Spinal cord (tissue), 10 donors: ENCODE results near the gene CCDC88C. TPM values are rescaled to one million over a fixed set of nuclear protein-coding genes. Genes with fewer than 3 reads are reported as not detected.
"Not testable (repeated sequence)": the region's sequence is repeated elsewhere in the genome, so short reads cannot be mapped to it uniquely, and the experiment has no call there.

ENCODE experiments used
- DNase-seq, 6 donors: peaks; one replicate each; pipeline versions ENCODE4 v3.0.0 to v3.0.0-alpha.2; 2013 to 2015; ENCODE audit warnings: low spot score in 6 of 6, low read depth in 4 of 6
- H3K27ac ChIP-seq: one replicate; pipeline ENCODE4 v1.5.1; 2013; ENCODE audit warnings: low read depth, low read length, control low read depth
- H3K27me3 ChIP-seq: one replicate; pipeline ENCODE4 v1.6.1; 2013; ENCODE audit warnings: low read length; ENCODE audit not compliant: control insufficient read depth, insufficient read depth
- H3K36me3 ChIP-seq: one replicate; pipeline ENCODE4 v1.6.1; 2013; ENCODE audit warnings: low read length; ENCODE audit not compliant: control insufficient read depth, insufficient read depth
- H3K4me1 ChIP-seq: one replicate; pipeline ENCODE4 v1.6.1; 2013; ENCODE audit warnings: low read length; ENCODE audit not compliant: control insufficient read depth, insufficient read depth
- H3K4me3 ChIP-seq: one replicate; pipeline ENCODE4 v1.5.1; 2013; ENCODE audit warnings: low read depth, low read length, control low read depth
- H3K9me3 ChIP-seq: one replicate; pipeline ENCODE4 v1.6.1; 2013; ENCODE audit warnings: low read length; ENCODE audit not compliant: control insufficient read depth, insufficient read depth
- WGBS: methylation state at CpG from one replicate; pipeline ENCODE4 v1.1.5; 2013; ENCODE audit warnings: missing lambda C conversion rate; ENCODE audit not compliant: insufficient coverage; 5-methylcytosine and 5-hydroxymethylcytosine counted together
- polyA plus RNA-seq, 2 donors: library from polyadenylated mRNA; unstranded; fragments of 120-200 nt; gene quantifications; one replicate each; pipeline ENCODE4 v1.2.1, GENCODE V29; 2013; ENCODE audit not compliant: insufficient read length in 2 of 2
- total RNA-seq, 2 donors: library from RNA; depleted of rRNA in 1 of 2; stranded (reverse); fragments of 120-200 nt in 1 of 2; fragments of >200 nt in 1 of 2; gene quantifications; one replicate each; pipeline versions ENCODE4 v1.2.3 to v1.2.4, GENCODE V29; 2013 to 2014
- donor health status: healthy.

The CCDC88C gene
- total and polyA plus RNA-seq, 4 donors: 8.8 to 22.6 (median 19.9) TPM

DNA sequence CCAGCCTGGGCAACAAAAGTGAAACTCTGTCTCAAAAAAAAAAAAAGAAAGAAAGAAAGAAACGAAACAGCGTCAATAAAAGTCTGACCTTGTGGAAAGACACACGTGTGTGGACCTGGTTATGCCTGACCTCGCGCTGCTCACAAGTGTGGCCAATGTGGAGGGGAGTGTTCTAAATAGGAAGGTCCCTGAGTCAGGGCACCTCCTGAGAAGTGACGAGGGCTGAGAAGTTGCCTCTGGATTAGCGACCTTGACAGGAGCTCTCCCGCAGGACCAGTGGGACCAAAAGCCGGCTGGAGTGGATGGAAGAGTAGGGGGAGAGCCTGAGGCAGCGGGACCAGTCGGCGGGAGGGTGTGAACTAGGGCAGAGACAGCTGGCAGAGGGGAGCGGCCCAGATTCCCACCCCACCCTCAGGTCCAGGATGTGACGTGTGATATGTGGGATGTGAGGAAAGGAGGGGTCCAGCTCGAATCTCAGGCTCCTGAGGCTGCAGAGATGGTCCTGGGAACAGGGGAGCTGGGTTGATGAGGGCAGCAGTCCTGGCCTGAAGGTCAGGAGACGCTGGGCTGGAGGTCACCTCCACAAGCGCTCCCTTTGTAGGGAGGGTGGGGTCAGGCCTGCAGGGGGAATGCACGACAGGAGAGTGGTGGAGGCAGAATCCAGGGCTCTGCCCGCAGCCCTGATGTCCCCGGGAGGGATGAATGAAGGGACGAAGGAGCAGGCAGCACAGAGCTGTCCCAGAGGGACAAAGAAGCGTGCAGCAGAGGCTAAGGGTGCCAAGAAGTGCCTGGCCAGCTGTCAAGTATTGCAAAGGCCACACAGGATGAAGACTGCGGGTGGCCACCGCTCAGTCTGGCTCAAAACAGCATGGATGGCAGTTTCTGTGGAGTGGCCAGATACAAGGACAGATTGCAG lies 148.3 kb downstream of the CCDC88C start:
- Histone ChIP-seq H3K4me3 (no peak overlapping the region), H3K36me3 (peaks cover 28% of the 10 kb centered on the region), H3K27ac (no peak overlapping the region), H3K27me3 (peaks cover 14% of the 10 kb centered on the region), H3K4me1 (peaks cover 40% of the 10 kb centered on the region), H3K9me3 (no peaks in the 10 kb centered on the region)
- peak in 4 of 6 donors; percentile 53 to 83 (median 72) for DNase-seq
- 57% methylated on average over 21 of the region's 24 CpGs for WGBS

DNA sequence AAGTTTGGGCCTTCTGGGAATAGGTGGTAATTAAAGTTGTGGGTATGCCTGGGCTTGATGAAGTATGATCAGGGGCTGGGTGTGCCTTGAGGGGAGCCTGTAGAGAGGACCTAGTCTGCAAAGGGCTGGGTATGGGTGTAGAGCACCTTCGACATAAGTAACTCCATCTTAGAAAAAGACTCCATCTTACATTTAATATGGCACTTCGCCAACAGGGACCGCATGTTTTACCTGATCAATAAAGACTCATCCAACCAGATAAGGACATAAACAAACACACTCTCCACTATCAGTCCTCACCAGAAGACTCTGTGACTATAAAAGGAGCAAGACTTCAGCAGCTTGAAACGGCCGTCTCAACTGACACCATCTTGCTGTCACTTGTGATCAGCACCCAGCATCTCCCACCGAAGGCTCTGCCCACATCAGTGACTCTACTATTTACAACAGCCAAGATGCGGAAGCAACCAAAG lies 149.6 kb downstream of the CCDC88C start:
- H3K9me3 ChIP-seq: no peaks in the 10 kb centered on the region
- WGBS: 93% methylated on average over 6 of the region's 7 CpGs
- H3K36me3 ChIP-seq: peaks cover 15% of the 10 kb centered on the region
- peaks cover 43% of the 10 kb centered on the region for H3K4me1 ChIP-seq
- DNase-seq: no peak
- no peak overlapping the region for H3K27ac ChIP-seq
- H3K4me3 ChIP-seq: no peak overlapping the region
- H3K27me3 ChIP-seq: peaks cover 18% of the 10 kb centered on the region

DNA sequence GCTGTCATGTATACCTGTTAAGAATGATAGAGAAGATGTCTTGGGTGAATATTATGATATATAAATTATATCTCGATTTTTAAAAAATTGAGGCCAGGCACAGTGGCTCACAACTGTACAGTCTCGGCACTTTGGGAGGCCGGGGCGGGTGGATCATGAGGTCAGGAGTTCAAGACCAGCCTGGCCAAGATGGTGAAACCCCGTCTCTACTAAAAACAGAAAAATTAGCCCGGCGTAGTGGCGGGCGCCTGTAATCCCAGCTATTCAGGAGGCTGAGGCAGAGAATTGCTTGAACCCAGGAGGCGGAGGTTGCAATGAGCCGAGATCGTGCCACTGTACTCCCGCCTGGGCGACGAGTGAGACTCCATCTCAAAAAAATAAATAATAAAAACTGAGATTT lies 151.3 kb downstream of the CCDC88C start:
- DNase-seq, H3K27ac ChIP-seq, H3K9me3 ChIP-seq, H3K4me3 ChIP-seq, H3K36me3 ChIP-seq: not testable (repeated sequence)
- Histone ChIP-seq H3K4me1 (peaks cover 28% of the 10 kb centered on the region), H3K27me3 (peaks cover 18% of the 10 kb centered on the region)
- 100% methylated on average over 3 of the region's 15 CpGs for WGBS

DNA sequence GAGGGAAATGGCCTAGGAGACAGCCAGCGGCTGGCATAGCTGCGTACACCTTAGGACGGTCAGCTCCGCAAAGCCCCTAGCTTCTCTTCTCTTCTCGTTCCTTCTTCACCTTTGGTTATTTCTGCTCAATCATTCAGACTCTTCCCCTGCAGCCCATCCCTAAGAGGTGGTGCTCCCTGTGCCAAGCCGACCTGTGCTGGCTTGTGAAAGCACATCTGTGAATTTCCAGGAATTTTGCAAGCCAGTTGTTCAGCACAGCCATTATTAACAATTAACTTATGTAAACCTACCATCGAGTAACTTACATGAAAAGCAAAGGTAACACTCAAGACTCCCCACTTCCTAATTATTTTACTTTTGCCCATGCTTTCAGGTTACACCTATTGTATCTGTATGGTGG lies 152.2 kb downstream of the CCDC88C start:
- H3K36me3 ChIP-seq: no peaks in the 10 kb centered on the region
- H3K4me1 ChIP-seq: peaks cover 27% of the 10 kb centered on the region
- no peaks in the 10 kb centered on the region for H3K9me3 ChIP-seq
- H3K4me3 ChIP-seq: no peak overlapping the region
- peaks cover 18% of the 10 kb centered on the region for H3K27me3 ChIP-seq
- DNase-seq: no peak
- 100% methylated on average over 2 of the region's 7 CpGs for WGBS
- H3K27ac ChIP-seq: no peak overlapping the region

DNA sequence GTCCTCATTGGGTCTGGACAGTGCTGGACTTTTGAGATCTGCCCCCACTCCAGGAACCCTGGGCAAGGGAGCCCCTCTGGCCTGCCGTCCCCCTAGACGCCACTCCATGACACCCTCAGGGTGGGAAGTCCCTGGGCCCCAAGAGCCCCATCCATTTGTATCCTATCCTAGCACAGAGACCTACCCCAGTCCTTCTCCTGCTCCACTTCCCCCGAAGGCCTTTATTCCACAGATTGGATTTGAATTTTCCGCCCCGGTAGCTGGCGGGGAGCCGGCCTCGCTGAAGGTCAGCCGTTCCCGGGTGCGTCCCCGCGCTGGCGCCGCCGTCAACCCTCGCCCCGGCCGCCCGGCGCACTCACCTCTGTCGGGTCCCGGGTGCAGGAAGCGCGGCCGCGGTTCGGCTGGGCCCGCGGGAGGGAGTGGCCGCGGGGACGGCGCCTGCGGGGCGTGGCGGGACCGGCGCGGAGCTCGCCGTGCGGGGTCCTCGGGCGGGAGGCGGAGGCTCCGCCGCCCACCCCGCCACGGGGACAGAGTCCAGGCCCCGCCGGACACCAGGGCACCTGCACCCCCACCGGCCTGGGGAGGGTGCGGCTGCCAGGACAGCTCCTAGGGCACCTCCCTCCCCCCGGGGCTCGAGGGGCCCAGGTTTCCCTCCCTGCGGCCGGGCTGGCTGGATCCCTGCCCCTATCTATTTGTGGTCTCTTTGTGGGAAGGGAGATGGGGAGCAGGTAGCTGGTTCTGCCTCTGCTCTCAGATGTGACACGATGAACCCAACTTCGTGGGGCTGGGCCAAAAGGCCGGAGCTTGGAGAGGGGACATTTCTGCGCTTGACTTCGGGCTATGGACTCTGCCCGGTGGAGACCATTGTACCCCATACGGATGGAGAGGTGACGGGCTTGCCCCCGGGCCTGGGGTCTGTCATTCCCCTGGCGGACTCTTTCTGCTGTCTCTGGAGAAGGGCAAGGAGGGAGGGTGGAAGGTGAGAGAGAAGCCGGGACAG lies 153.2 kb downstream of the CCDC88C start:
- no peak for DNase-seq
- H3K27ac ChIP-seq: no peak overlapping the region
- H3K4me1 ChIP-seq: peaks cover 18% of the 10 kb centered on the region
- H3K36me3 ChIP-seq: no peaks in the 10 kb centered on the region
- 8% methylated on average over 66 of the region's 69 CpGs for WGBS
- H3K4me3 ChIP-seq: peak overlapping the region; percentile 12
- no peaks in the 10 kb centered on the region for H3K9me3 ChIP-seq
- H3K27me3 ChIP-seq: peaks cover 18% of the 10 kb centered on the region

DNA sequence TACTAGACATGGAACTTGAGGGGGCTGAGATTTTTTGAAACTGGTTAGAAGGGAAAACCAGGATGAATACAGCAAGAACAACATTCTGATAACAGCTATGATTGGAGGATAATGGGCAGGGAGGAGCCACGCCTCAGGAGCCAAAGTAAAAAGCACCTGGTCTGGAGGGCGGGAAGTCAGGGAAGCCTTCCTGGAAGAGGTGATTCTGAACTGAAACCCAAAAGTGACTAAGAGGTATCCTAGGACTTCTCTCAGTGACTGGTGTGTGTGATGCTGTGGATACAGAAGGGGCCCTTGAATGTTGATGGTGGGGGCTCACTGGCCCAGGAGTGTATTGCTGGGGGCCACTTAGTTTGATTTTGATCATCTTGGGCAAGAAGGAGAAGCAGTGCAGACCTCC lies 154.3 kb downstream of the CCDC88C start:
- Histone ChIP-seq H3K4me3 (no peak overlapping the region), H3K27me3 (peaks cover 18% of the 10 kb centered on the region), H3K9me3 (no peaks in the 10 kb centered on the region), H3K27ac (no peak overlapping the region), H3K4me1 (peaks cover 15% of the 10 kb centered on the region), H3K36me3 (no peaks in the 10 kb centered on the region)
- DNase-seq: no peak
- no CpG with 5 or more reads among the region's 2 CpGs for WGBS

DNA sequence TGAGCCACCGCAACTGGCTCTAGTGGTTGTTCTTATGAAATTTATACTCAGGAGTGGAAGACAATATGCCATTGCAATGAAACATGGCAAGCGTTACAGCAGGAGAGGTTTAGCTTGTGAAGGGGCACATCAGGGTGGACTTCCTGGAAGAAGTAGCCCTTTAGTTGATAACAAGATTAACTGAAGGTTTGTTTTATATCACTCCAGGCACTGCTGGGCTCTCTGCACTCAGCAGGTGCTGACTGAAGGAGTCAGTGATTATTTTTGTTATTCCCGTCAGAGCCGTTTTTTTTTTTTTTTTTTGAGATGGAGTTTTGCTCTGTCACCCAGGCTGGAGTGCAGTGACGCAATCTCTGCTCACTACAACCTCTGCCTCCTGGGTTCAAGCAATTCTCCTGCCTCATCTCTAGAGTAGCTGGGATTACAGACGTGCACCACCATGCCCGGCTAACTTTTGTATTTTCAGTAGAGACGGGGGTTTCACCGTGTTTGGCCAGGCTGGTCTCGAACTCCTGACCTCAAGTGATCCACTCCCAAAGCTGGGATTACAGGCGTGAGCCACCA lies 155.6 kb downstream of the CCDC88C start:
- 93% methylated on average over 8 of the region's 11 CpGs for WGBS
- peaks cover 18% of the 10 kb centered on the region for H3K27me3 ChIP-seq
- DNase-seq: no peak

DNA sequence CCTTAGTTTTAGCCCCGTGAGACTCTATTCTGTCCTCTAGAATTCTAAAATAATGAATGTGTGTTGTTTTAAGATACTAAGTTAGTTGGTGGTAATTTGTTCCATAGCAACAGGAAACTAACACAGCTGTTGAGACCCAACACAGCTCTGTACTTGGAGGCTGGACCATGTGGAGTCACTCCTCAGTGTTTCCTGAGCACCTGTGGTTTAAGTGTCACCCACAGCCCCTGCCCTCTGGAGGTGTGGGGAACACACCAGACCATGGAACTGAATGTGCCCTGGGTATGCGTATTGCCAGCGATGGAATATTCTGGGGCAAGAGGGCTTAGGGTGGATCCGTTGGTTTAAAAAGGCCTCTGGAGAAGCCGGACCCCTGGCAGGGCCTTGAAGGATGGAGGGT lies 156.5 kb downstream of the CCDC88C start:
- H3K4me1 ChIP-seq: peaks cover 33% of the 10 kb centered on the region
- DNase-seq: no peak
- H3K27me3 ChIP-seq: peaks cover 16% of the 10 kb centered on the region
- no peak overlapping the region for H3K4me3 ChIP-seq
- no peaks in the 10 kb centered on the region for H3K9me3 ChIP-seq
- no peak overlapping the region for H3K27ac ChIP-seq
- no peaks in the 10 kb centered on the region for H3K36me3 ChIP-seq
- WGBS: 100% methylated on average over 4 of the region's 5 CpGs

More for the DNA sequence above, 155.6 kb downstream of the CCDC88C start:
- Histone ChIP-seq H3K27ac (no peak overlapping the region), H3K36me3 (no peaks in the 10 kb centered on the region), H3K4me1 (peaks cover 26% of the 10 kb centered on the region), H3K4me3 (no peak overlapping the region), H3K9me3 (no peaks in the 10 kb centered on the region)

DNA sequence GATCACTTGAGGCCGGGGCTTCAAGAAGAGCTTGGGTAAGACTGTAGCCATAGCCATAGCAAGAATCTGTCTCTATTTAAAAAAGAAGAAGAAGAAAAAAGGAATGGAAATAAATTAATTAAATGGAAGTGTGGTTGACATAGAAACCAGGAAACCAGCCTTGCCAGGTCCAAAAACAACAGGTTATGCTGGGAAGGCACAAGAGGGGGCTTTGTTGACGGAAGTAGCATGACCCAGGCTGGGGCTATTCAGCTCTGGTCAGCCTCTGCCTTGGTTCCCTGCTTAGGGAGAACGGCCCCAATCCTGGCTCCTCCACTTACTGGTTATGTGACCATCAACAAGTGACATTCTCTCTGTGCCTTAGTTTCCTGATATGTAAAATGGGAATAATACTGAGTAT lies 158.7 kb downstream of the CCDC88C start:
- H3K4me1 ChIP-seq: peaks cover 32% of the 10 kb centered on the region
- H3K4me3 ChIP-seq: no peak overlapping the region
- no peaks in the 10 kb centered on the region for H3K36me3 ChIP-seq
- peaks cover 2% of the 10 kb centered on the region for H3K27me3 ChIP-seq
- no peak overlapping the region for H3K27ac ChIP-seq
- 67% methylated on average over 1 of the region's 3 CpGs for WGBS
- no peaks in the 10 kb centered on the region for H3K9me3 ChIP-seq
- DNase-seq: no peak
